H54 (cell line): ENCODE data around the gene PDE9A.

Experiments used
- DNase-seq: peaks from one replicate; pipeline ENCODE4 v3.0.0; 2011; ENCODE audit warnings: low spot score, mixed read lengths; ENCODE audit not compliant: insufficient read length
- FAIRE-seq: peaks from 3 replicates; lab custom pipeline; 2011; peaks lifted over from hg19 to GRCh38; lab: Jason Lieb, UNC
- POLR2A ChIP-seq: IDR thresholded peaks from 2 replicates; pipeline ENCODE4 v1.6.1; 2011; ENCODE audit warnings: low read depth, mild to moderate bottlenecking, low read length

Gene PDE9A

DNA sequence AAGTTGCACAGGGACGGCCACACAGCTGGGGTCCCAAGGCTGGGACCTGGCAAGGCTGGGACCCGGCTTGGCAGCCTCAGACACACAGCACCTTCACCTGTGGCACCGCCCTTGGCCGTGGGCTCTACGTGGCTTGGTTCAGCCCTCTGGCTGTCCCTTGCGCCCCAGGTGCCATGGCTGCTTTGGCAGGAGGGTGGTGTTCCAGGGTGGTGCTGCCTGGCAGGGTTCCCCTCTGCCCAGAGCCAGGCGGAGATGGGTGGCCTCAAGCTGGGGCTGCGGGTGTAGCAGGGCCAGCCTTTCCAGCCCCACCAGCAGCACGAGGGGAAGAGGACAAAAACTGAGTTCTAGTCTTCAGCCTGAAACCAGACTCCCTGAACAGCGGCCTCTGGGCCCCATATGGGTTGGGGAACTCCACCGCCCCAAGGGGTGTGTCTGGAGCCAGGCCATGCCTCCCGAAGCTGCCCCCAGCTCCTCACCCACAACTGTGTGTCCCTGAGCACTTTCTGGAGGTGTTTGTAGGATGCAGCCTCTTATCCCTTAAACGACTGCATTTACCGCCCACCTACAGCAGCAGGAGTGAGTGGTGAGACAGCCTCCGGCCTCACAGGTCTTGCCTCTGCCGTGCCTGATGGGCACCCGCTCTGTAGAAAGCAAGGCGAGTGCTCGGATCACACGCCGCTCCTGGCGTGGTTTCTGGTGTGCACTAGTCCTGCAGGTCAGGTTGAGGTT is 92.3 kb downstream of the PDE9A start:
- FAIRE-seq, result no peak
- no peak for DNase-seq
- TF ChIP-seq POLR2A, result no peak

DNA sequence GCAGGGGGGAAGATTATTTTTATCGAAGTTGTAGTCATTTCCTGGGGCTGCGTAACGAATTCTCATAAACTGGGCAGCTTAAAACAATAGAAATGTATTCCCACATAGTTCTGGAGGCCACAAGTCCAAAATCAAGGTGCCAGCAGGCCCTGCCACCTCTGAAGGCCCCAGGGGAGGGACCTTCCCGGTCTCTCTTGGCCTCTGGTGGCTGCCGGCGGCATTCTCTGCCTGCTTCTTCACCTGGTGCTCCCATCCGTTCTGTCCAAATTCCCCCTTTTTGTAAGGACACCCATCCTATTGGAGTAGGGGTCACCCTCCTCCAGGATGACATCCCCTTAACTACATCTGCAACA is 92.8 kb downstream of the PDE9A start:
- TF ChIP-seq POLR2A, result no peak
- no peak for DNase-seq
- no peak for FAIRE-seq

DNA sequence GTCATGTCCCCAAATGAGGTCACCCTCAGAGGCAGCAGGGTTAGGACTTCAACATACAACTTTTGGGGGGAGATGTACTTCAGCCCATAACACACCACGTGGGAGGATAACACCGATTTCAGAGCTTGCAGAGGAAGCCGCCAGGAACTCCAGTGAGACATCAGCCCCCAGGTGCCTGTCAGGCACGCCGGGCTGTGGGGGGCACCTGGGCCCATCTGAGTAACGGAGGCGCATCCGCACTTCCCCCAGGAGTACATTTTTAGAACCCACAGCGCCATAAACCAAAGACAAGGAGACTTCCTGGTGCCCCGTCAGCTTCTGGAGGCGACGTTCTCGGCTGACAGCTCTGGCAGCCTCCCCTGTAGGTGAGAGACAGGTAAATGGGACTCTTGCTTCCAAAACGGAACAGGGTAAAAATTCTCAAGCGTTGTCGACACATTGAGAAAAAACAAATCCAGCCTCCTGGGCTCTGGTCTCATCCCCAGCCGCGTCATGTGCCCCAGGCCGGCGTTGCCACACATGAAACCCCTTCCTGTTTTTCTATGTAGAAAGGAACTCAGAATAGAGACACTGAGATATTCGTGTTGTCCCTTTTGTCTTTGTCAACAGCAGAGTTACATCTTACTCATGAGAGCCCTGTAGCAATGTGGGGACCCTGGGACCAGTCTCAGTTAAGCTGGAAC is 93.3 kb downstream of the PDE9A start:
- no peak for FAIRE-seq
- TF ChIP-seq POLR2A, result no peak

DNA sequence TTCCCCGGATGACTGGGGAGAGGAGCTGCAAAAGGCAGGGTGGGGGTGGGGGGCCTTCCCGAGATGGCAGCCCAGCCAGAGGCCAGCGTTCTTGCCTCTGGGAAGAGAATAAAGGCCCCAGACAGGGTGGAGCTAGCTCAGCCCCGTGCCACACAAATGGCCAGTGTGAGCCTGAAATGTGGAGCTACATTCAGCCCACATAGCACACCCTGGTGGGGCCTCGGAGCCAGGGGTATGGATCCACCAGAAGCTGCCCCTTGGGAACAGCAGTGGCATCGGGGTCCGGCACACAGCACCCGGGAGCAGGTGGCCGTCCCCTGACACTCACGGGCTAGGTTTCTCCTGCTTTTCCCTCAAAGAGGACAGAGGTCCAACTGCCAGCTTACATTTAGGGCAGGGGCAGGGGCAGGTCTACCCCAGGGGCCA is 93.9 kb downstream of the PDE9A start:
- no peak for TF ChIP-seq POLR2A
- no peak for FAIRE-seq
- no peak for DNase-seq

More for the DNA sequence above, 93.3 kb downstream of the PDE9A start:
- DNase-seq, result no peak

DNA sequence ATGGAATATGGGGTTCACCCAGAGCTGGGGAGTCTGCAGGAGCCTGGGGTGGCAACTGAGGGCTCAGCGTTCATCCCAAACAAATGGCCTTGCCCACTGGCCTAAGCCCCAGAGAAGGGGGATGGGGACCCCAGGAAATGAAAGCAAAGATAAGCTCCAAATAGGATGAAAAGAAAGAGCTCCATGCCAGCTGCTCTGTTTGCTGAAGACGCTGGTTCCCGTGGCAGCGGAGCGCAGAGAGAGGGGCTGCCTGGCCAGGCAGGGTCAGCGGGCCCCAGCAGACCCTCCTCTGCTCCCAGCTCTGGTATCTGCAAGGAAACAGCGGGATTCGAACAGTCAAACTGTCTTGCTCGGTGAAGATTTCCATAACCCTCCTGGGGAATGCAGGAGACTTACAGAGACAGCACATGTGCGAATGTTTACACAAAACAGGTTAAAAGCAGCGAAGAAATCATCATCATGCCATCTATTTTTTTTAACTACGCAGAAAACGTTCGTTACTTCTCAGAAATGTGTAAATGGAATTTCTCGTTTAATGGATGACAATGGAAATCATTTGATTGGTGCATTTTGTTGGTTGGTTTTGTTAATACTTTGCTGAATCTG is 94.4 kb downstream of the PDE9A start:
- no peak for TF ChIP-seq POLR2A
- DNase-seq (no peak), FAIRE-seq (no peak)

DNA sequence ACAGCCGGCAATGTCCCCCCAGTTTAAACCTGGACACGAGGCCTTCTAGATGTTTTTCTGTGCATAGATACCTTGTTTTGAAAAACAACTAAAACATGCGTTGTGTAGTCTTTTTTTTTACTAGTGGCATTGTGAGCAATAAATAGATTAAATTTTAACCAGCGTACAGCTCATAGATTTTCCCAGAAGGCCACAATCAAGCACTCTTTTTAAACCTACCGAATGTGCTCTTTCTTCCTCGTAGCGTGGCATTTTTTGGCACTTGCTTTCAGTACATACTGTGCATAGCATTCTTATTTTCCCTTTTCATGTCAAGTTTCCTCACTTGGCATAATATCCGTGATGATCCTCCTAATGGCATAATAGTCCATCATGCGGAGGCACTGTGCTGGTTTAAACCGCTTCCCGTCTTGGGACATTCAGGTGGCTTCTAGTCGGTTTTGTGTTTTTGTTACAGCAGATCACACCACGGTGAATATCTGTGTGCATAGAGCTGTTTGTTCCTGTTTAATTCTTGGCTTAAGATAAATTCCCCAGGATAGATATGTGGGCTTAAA is 95.3 kb downstream of the PDE9A start:
- no peak for TF ChIP-seq POLR2A
- DNase-seq (no peak), FAIRE-seq (no peak)

DNA sequence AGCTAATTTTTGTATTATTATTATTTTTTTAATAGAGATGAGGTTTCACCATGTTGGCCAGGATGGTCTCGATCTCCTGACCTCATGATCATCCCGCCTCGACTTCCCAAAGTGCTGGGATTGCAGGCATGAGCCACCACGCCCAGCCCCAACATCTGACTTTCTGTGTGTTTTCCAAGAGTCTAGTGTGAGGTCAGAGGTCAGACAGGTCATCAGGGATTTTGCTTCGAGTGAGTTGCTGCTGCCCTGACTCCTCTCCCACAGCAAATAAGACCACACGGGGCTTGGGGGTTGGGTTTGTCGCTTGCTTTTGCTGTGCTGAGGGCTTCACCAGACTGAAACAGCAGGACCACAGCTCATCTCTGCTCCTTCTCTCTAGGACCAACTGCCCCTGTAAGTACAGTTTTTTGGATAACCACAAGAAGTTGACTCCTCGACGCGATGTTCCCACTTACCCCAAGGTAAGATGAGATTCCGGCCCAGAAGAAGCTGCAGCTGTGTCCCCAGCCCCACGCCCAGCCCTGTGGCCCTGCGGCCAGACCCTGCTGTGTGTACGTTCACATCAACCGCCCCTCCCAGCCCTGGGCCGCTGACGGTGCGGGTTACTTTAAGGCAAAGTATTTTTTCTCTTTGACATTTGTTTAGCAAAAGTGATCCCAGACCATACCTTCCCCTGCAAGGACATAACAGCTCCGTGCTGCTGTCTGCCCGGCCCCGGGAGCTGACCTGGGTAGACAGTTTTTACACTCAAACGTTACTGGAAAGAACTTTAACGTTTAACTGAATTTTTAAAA is 97.5 kb downstream of the PDE9A start:
- no peak for TF ChIP-seq POLR2A
- FAIRE-seq, result no peak
- no peak for DNase-seq

DNA sequence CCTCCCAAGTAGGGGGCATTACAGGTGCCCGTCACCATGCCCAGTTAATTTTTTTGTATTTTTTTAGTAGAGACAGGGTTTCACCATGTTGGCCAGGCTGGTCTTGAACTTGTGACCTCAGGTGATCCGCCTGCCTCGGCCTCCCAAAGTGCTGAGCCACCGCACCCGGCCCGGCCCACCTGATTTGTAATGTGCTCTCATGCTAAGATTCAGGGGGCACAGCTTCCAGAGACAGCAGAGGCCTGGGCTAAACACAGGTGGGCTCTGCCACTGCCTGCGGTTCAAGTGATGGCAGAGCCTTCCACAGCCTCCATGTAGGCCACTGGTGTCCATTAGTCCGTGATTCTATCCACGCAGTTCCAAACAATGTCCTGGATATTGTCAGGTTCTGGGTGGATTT is 98.4 kb downstream of the PDE9A start:
- FAIRE-seq (no peak), DNase-seq (no peak)
- TF ChIP-seq POLR2A, result no peak

DNA sequence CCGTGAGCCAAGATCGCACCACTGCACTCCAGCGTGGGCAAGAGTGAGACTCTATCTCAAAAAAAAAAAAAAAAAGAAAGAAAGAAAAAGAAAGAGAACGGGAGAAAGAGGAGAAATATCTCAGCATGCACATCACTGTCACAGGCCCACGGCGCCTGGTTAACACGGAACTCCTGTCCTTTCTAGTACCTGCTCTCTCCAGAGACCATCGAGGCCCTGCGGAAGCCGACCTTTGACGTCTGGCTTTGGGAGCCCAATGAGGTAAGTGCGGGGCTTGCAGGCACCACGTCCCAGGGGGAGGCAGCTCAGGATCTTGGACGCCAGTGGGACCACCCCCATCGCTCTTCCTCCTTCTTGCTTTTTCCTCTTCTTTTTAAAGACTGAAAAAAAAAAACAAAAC is 100.4 kb downstream of the PDE9A start:
- FAIRE-seq (no peak), DNase-seq (no peak)
- no peak for TF ChIP-seq POLR2A

DNA sequence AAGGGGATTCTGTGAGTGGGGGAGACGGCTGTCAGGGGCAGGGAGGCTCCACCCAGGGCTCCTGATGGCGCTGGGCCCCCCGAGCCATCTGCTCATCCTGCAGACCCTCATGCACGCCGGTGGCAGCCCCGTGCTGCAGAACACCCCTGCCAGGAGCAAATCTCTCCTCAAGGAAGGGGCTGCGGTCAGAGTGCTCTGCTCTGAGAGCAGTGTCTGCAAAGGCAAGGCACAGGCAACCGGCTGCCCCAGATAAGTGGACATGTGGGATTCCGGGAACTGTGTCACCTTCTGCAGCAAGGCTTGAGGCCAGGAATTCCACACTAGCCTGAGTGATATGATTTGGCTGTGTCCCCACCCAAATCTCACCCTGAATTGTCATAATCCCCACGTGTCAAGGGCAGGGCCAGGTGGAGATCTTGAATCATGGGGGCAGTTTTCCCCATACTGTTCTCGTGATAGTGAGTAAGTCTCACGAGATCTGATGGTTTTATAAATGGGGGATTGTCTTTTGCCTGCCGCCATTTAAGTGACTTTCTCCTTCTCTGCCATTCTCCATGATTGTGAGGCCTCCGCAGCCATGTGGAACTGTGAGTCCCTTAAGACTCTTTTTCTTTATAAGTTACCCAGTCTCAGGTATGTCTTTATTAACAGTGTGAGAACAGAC is 101.0 kb downstream of the PDE9A start:
- DNase-seq (no peak), FAIRE-seq (no peak)
- TF ChIP-seq POLR2A, result no peak

DNA sequence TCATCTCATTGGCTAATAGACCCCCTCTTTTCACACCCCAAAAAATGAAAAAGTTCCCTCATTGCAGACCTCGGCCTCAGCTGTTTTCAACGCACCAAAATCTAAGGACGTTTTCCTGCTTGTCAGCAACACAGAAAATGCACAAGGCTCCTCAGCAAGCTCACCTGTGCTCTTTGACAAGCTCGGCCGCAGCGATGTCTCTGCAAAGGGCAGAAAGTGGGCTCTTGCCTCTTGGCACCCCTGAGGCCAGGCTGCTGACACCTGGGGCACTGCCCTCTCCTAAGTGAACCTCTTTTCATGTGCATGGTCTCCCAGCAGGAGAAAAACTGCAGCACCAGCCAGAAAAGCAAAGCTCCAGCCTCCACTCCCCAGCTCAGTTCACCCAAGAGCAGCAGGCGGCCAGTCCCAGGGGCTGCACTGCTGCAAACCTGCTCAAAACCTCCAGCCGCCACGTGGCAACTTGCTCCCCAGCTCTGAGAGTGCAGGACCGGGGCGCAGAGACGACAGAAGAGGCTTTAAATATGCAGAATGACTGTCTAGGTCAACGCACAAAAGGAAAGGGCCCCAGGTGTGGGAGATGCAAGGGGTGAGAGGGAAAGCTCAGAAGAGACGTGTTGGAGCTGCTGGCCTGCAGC is 101.7 kb downstream of the PDE9A start:
- no peak for DNase-seq
- TF ChIP-seq POLR2A, result no peak
- no peak for FAIRE-seq

DNA sequence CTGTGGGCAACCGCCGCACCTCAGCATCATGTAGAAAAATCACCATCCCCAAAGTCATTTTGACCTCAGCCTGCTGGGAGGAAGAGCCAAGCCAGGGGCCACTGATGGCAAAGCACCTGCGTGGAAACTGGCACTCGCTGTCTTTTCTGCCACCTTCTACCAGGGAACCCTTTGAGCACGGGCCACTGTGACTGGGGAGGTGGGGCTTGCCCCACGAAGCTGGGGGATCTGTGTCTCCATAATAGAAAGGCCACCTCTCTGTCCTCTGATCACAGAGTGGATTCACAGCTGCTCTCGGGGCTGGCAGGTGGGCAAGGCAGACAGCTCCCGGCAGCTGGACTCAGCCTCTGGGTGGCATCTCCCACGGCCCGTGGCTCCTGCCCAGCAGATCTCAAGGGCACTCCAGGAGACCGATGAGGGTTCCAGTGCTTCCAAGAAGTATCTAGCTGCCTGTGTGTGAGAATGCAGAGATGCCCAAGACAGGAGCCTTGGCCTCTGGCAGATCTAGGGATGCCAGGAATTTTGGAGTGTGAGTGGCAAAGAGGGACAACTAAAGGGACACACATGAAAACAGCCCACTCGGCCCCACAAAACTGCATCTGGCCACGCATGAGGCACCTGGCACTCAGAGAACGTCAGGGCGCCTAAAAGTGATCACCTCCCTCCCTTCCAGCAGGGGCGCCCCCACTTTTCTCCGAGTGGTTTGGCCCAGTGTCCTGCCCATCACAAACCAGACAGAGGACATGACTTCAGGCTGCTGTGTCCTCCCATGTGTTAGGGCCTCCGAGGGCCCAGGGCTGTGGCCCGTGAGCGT is 102.6 kb downstream of the PDE9A start:
- TF ChIP-seq POLR2A, result no peak
- DNase-seq, result no peak
- FAIRE-seq, result no peak
